HepG2 (cell line): Measurements from ENCODE around the gene SDR39U1. TPM values are rescaled to one million over a fixed set of nuclear protein-coding genes. Genes with fewer than 3 reads are reported as not detected.

Experiments
- BCL6 ChIP-seq: IDR thresholded peaks from 2 replicates; pipeline ENCODE4 v1.6.1; 2016; ENCODE audit warnings: missing genetic modification reagents, missing compliant biosample characterization
- HNRNPH1 ChIP-seq: fragments of 200-400 bp; formaldehyde crosslinking; optimal IDR thresholded peaks from 2 replicates; pipeline ENCODE3; 2017; ENCODE audit warnings: mild to moderate bottlenecking, low read depth, low read length
- MYNN ChIP-seq: sonication (generic); formaldehyde crosslinking; IDR thresholded peaks from 2 replicates; pipeline ENCODE4 v1.4.0; 2020; ENCODE audit warnings: mild to moderate bottlenecking, low read depth, missing genetic modification reagents
- PBX3 ChIP-seq: sonication (generic); formaldehyde crosslinking; IDR thresholded peaks from 2 replicates; pipeline ENCODE4 v1.8.1; 2023; ENCODE audit warnings: missing genetic modification reagents, inconsistent platforms, borderline replicate concordance
- PPARG ChIP-seq: conservative IDR thresholded peaks from 2 replicates; pipeline ENCODE4 v1.6.1; 2016; ENCODE audit warnings: missing biosample characterization, missing genetic modification reagents
- RNF219 ChIP-seq: sonication (generic); formaldehyde crosslinking; IDR thresholded peaks from 2 replicates; pipeline ENCODE4 v1.5.0; 2020; ENCODE audit warnings: mild to moderate bottlenecking, missing genetic modification reagents
- SAFB2 ChIP-seq: sonication (generic); formaldehyde crosslinking; IDR thresholded peaks from 2 replicates; pipeline ENCODE4 v1.5.1; 2020; ENCODE audit warnings: missing genetic modification reagents, low read depth, mild to moderate bottlenecking, borderline replicate concordance
- SATB2 ChIP-seq: sonication (generic); formaldehyde crosslinking; IDR thresholded peaks from 2 replicates; pipeline ENCODE4 v1.5.0; 2020; ENCODE audit warnings: missing genetic modification reagents
- SP2 ChIP-seq: sonication (generic); formaldehyde crosslinking; IDR thresholded peaks from 2 replicates; pipeline ENCODE4 v1.5.1; 2020; ENCODE audit warnings: mild to moderate bottlenecking, missing genetic modification reagents
- THRA ChIP-seq: sonication (generic); formaldehyde crosslinking; IDR thresholded peaks from 2 replicates; pipeline ENCODE4 v1.4.0; 2020; ENCODE audit warnings: missing genetic modification reagents, borderline replicate concordance
- ZFP1 ChIP-seq: IDR thresholded peaks from 2 replicates; pipeline ENCODE4 v1.6.1; 2016
- ZNF407 ChIP-seq: sonication (generic); formaldehyde crosslinking; IDR thresholded peaks from one replicate; pipeline ENCODE4 v1.5.1; 2020; ENCODE audit warnings: mild to moderate bottlenecking, missing genetic modification reagents; ENCODE audit errors: not compliant biosample characterization
- polyA plus RNA-seq, 8 experiments: library from polyadenylated mRNA; depleted of rRNA in 3 of 8; stranded (reverse) in 7 of 8; unstranded in 1 of 8; fragments of >200 nt; fragmentation: Illumina TruSeq in 4 of 8; extraction: Trizol in 4 of 8; gene quantifications; 2 replicates each; pipeline versions ENCODE4 v1.2.1 to v1.2.3, GENCODE V29; 2011 to 2016; ENCODE audit warnings: low read depth in 4 of 8, missing spikeins in 1 of 8, mixed read lengths in 1 of 8; ENCODE audit not compliant: insufficient read depth in 1 of 8
- total RNA-seq, 5 experiments: library from RNA; depleted of rRNA; stranded (reverse); fragments of >200 nt; fragmentation: Illumina TruSeq; extraction: Trizol; gene quantifications; 2 replicates each; pipeline ENCODE4 v1.2.3, GENCODE V29; 2016; ENCODE audit warnings: low read depth in 1 of 5

The SDR39U1 gene
- total and polyA plus RNA-seq, 2 of the 13 experiments (the other 11 are each of a cell fraction or from before 2014, with no cell fraction given) = 34.4 to 129 TPM

GRCh38 chr14:24429395-24430142 is 13.0 kb downstream of the SDR39U1 start, which contains the start of the genes CBLN3 and KHNYN (continued):
- TF ChIP-seq PBX3 (CRISPR knock-in tag) (no peak), THRA (CRISPR knock-in tag) (peak; percentile 59; the same call in 1 of the 2 replicates), SATB2 (CRISPR knock-in tag) (no peak), ZNF407 (CRISPR knock-in tag) (peak; percentile 93), SAFB2 (CRISPR knock-in tag) (peak; percentile 93), SP2 (no peak), RNF219 (CRISPR knock-in tag) (no peak), BCL6 (CRISPR knock-in tag) (peak; percentile 78), HNRNPH1 (no peak), ZFP1 (CRISPR knock-in tag) (peak; percentile 66; the same call in 1 of the 2 replicates), MYNN (no peak), PPARG (peak; percentile 71)
